LNCAP (cell line): ENCODE measurements around the gene XAB2.

Experiments
- TF ChIP-seq, protein P1 (sequence below): fragments of 450-650 bp; IDR thresholded peaks from 2 replicates; pipeline ENCODE4 v1.5.1; 2017; ENCODE audit warnings: mild to moderate bottlenecking

XAB2 gene

DNA sequence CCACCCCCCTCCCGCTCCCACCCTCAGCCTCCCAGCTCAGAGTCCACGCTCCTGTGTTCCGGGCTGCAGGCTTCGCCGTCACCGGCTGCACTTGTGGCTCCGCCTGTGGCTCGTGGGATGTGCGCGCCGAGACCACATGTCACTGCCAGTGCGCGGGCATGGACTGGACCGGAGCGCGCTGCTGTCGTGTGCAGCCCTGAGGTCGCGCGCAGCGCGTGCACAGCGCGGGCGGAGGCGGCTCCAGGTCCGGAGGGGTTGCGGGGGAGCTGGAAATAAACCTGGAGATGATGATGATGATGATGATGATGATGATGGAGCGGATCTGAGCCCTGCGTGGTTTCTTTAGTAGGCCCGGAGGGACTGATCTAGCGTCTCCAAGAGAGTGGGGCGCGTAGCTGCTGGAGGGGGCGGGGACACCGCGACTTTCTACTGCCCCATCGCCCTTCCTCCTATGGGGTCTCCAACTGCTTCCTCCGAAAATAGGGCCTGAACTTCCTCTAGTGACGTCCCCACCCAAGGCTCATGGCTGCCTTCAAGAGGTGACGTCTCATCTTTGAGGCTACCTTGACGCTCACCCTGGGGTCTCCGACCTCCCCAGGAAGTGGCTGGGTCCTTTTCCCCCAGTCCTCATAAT is 40.9 kb upstream of the XAB2 start:
- TF ChIP-seq, protein P1, sequence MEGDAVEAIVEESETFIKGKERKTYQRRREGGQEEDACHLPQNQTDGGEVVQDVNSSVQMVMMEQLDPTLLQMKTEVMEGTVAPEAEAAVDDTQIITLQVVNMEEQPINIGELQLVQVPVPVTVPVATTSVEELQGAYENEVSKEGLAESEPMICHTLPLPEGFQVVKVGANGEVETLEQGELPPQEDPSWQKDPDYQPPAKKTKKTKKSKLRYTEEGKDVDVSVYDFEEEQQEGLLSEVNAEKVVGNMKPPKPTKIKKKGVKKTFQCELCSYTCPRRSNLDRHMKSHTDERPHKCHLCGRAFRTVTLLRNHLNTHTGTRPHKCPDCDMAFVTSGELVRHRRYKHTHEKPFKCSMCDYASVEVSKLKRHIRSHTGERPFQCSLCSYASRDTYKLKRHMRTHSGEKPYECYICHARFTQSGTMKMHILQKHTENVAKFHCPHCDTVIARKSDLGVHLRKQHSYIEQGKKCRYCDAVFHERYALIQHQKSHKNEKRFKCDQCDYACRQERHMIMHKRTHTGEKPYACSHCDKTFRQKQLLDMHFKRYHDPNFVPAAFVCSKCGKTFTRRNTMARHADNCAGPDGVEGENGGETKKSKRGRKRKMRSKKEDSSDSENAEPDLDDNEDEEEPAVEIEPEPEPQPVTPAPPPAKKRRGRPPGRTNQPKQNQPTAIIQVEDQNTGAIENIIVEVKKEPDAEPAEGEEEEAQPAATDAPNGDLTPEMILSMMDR, result no peak

DNA sequence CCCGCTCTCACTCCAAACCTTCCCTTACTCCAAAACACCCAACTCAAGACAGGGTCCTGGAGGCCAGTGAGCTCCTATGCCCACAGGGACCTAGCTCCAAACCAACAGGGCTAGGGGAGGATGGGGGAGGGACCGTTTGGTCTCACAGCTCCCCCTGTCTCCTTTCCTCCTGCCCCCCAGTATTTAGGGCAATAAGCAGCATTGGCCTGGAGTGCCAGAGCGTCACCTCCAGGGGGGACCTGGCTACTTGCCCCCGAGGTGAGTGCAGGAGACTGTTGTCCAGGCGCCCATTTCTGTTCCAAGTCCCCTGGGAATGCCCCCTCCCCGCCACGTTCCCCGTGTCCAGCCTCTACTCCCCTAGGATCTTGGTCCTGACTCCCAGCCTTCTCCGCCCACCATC is 40.3 kb upstream of the XAB2 start:
- TF ChIP-seq, protein P1, result no peak

DNA sequence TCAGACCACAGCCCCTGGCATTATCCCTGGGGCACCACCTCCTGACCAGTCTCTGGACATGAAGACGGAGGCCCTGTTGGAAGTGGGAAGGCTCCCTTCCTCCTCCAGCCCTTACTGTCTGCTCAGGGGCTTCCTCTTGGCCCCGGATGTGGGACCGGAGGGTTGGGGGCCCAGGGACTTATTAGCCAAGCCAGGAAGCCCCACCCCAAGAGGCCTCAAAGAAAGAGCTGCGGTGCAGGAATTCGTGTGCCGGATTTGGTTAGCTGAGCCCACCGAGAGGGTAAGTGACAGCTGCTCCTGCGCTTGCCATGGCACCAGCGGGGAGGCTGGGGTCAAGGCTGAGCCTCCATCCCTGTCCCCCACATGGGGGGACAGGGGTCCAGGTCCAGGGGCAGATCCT is 39.5 kb upstream of the XAB2 start, which contains the start of gene RETN:
Gene RETN (plus strand): TSS at position 208 of the 400 bp plus-strand sequence. CDS start 278 bp downstream, outside the sequence.
- TF ChIP-seq, protein P1, result no peak

DNA sequence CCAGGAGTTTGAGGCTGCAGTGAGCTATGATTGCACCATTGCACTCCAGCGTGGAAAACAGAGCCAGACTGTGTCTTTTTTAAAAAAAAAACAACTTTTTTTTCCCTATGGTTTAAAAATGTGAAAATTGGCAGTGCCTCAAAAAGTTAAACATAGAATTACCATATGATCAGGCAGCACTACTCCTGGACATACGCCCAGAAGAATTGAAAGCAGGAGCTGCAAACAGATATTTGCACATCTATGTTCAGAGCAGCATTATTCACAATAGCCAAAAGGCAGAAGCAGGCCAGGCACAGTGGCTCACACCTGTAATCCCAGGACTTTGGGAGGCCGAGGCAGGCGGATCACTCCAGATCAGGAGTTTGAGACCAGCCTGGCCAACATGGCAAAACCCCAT is 35.7 kb upstream of the XAB2 start:
- TF ChIP-seq, protein P1, result no peak

DNA sequence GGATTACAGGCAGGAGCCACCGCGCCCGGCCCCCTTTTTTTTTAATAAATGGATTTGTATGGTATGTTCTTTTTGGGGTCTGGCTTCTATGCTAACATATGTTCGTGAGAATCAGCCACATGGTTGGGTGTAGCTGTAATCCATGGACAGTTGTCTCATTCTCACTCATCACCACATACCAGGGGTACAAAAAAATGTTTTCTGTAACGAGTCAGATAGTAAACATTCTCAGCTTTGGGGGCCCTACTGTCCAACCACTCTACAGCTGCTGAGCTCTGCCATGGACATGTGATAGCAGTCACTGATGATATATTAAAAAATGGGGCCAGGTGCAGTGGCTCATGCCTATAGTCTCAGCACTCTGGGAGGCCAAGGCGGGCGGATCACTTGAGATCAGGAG is 34.4 kb upstream of the XAB2 start:
- TF ChIP-seq, protein P1, result no peak

DNA sequence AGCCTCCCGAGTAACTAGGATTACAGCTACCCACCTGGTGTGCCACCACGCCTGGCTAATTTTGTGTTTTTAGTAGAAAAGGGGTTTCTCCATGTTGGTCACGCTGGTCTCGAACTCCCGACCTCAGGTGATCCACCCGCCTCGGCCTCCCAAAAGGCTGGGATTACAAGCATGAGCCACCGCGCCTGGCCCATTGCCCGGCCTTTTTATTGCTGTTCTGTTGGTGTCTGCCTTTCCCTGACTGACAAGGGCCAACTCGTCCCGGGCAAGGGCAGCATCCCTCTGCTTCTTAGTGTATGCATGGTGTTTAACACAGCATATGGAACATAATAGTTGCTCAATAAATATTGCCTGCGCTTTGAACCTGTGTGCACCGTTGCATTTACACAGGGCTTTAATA is 33.3 kb upstream of the XAB2 start:
- TF ChIP-seq, protein P1, result no peak

DNA sequence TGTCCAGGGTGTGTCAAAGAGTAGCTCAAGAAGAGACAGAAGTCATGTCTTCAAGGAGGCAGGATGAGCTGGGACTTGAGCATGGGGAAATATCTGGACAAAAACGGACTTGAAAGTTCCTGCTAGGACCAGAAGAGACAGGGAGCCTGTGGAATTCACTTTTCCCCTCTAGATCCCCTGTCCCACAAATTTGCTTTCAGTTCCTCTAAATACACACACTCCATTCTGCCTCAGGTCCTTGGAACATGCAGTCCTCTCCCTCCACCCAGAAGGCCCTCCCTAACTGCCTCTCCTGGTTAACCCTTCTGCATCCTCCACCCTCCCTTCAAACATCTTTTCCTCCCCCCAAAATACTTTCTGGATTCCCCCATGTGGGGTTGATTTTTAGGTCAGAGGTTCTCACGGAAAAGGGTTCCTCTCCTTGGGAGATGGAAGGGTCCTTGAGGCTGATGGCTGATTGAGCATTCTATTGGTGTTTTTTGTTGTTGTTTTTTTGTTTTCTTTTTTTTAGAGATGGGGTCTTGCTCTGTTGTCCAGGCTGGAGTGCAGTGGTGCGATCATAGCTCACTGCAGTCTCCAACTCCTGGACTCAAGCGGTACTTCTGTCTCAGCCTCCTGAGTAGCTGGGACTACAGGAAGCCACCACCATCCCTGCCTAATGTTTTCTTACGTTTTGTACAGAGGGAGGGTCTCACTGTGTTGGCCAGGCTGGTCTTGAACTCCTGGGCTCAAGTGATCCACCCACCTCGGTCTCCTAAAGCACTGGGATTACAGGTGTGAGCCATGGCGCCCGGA is 32.6 kb upstream of the XAB2 start:
- TF ChIP-seq, protein P1, result no peak
